SK-N-SH treated with all-trans-retinoic acid at 6 μM for 48 hours (cell line): ENCODE results near the gene CNTN4.

Experiments
- ATAC-seq: fragments of 200-7000 bp; cut with Tn5 transposase; 3 replicates; pipeline ENCODE4 v1.9.1; 2020; ENCODE audit warnings: mild to moderate bottlenecking, moderate library complexity
- ARNTL ChIP-seq: fragments of 450-650 bp; formaldehyde crosslinking; IDR thresholded peaks from 2 replicates; pipeline ENCODE4 v1.5.0; 2020; ENCODE audit warnings: low read depth, mild to moderate bottlenecking, moderate library complexity, borderline replicate concordance
- BACH2 ChIP-seq: fragments of 250-450 bp; sonication (Bioruptor Pico); IDR thresholded peaks from 2 replicates; pipeline ENCODE4 v1.9.0; 2021; ENCODE audit warnings: mild to moderate bottlenecking, borderline replicate concordance
- CREB5 ChIP-seq: fragments of 250-450 bp; sonication (Bioruptor Pico); IDR thresholded peaks from 2 replicates; pipeline ENCODE4 v1.5.1; 2020; ENCODE audit warnings: low read depth, mild to moderate bottlenecking, moderate library complexity
- CSDC2 ChIP-seq: fragments of 250-450 bp; sonication (Bioruptor Pico); IDR thresholded peaks from 2 replicates; pipeline ENCODE4 v1.5.0; 2020; ENCODE audit warnings: mild to moderate bottlenecking, moderate library complexity
- CSRNP3 ChIP-seq: fragments of 250-450 bp; sonication (Bioruptor Pico); IDR thresholded peaks from 2 replicates; pipeline ENCODE4 v1.5.1; 2021; ENCODE audit warnings: mild to moderate bottlenecking, moderate library complexity
- GLIS3 ChIP-seq: fragments of 250-450 bp; sonication (Bioruptor Pico); IDR thresholded peaks from 2 replicates; pipeline ENCODE4 v1.5.0; 2020; ENCODE audit warnings: mild to moderate bottlenecking, moderate library complexity
- ISL1 ChIP-seq: fragments of 250-450 bp; sonication (Bioruptor Pico); IDR thresholded peaks from 2 replicates; pipeline ENCODE4 v2.1.2; 2022; ENCODE audit warnings: mild to moderate bottlenecking, moderate library complexity
- OSR1 ChIP-seq: fragments of 250-450 bp; sonication (Bioruptor Pico); IDR thresholded peaks from 2 replicates; pipeline ENCODE4 v1.8.0; 2022; ENCODE audit warnings: moderate library complexity, mild to moderate bottlenecking, inconsistent platforms
- PATZ1 ChIP-seq: fragments of 250-450 bp; sonication (Bioruptor Pico); IDR thresholded peaks from 2 replicates; pipeline ENCODE4 v1.8.0; 2020; ENCODE audit warnings: mild to moderate bottlenecking, moderate library complexity, borderline replicate concordance
- POU6F1 ChIP-seq: fragments of 250-450 bp; sonication (Bioruptor Pico); IDR thresholded peaks from 2 replicates; pipeline ENCODE4 v1.8.0; 2021; ENCODE audit warnings: low read depth, mild to moderate bottlenecking, moderate library complexity, borderline replicate concordance
- PPARA ChIP-seq: fragments of 250-450 bp; sonication (Bioruptor Pico); IDR thresholded peaks from 2 replicates; pipeline ENCODE4 v1.5.0; 2020; ENCODE audit warnings: mild to moderate bottlenecking, borderline replicate concordance
- RARB ChIP-seq: fragments of 250-450 bp; sonication (Bioruptor Pico); IDR thresholded peaks from 2 replicates; pipeline ENCODE4 v1.8.0; 2021; ENCODE audit warnings: mild to moderate bottlenecking, moderate library complexity
- TCF4 ChIP-seq: fragments of 250-450 bp; sonication (Bioruptor Pico); IDR thresholded peaks from 2 replicates; pipeline ENCODE4 v1.8.0; 2021; ENCODE audit warnings: mild to moderate bottlenecking, moderate library complexity, borderline replicate concordance
- TOX ChIP-seq: fragments of 250-450 bp; sonication (Bioruptor Pico); IDR thresholded peaks from 2 replicates; pipeline ENCODE4 v1.8.0; 2021; ENCODE audit warnings: mild to moderate bottlenecking, moderate library complexity, borderline replicate concordance
- TSHZ2 ChIP-seq: fragments of 250-450 bp; sonication (Bioruptor Pico); IDR thresholded peaks from 2 replicates; pipeline ENCODE4 v1.5.0; 2020; ENCODE audit warnings: mild to moderate bottlenecking, moderate library complexity
- ZFP30 ChIP-seq: fragments of 450-650 bp; formaldehyde crosslinking; IDR thresholded peaks from 2 replicates; pipeline ENCODE4 v1.5.0; 2022; ENCODE audit warnings: mild to moderate bottlenecking, moderate library complexity
- ZNF565 ChIP-seq: fragments of 450-650 bp; formaldehyde crosslinking; conservative IDR thresholded peaks from 2 replicates; pipeline ENCODE4 v1.5.0; 2020; ENCODE audit warnings: low read depth, mild to moderate bottlenecking, moderate library complexity
- ZNF70 ChIP-seq: fragments of 450-650 bp; formaldehyde crosslinking; IDR thresholded peaks from 2 replicates; pipeline ENCODE4 v1.5.0; 2020; ENCODE audit warnings: mild to moderate bottlenecking, moderate library complexity

The CNTN4 gene

GRCh38 chr3:2711081-2711480, 612.4 kb downstream of the CNTN4 start:
- no peak for TF ChIP-seq ARNTL (CRISPR knock-in tag)
- no peak for TF ChIP-seq TCF4 (CRISPR knock-in tag)
- TF ChIP-seq CREB5 (CRISPR knock-in tag): no peak
- no peak for TF ChIP-seq POU6F1
- no peak for TF ChIP-seq ZFP30 (CRISPR knock-in tag)
- TF ChIP-seq PATZ1: no peak
- TF ChIP-seq RARB (CRISPR knock-in tag): no peak
- no peak for ATAC-seq

GRCh38 chr3:2713923-2714322, 615.3 kb downstream of the CNTN4 start:
- ATAC-seq: no peak
- no peak for TF ChIP-seq GLIS3
- TF ChIP-seq CREB5 (CRISPR knock-in tag): no peak
- TF ChIP-seq OSR1: no peak
- TF ChIP-seq TOX (CRISPR knock-in tag): no peak
- TF ChIP-seq, all 23 proteins: peak for 0

GRCh38 chr3:2714834-2715233, 616.2 kb downstream of the CNTN4 start:
- TF ChIP-seq PPARA (CRISPR knock-in tag) (no peak), TCF4 (CRISPR knock-in tag) (no peak), CREB5 (CRISPR knock-in tag) (no peak), BACH2 (CRISPR knock-in tag) (no peak), CSDC2 (CRISPR knock-in tag) (no peak), TSHZ2 (CRISPR knock-in tag) (no peak), TOX (CRISPR knock-in tag) (no peak), ISL1 (CRISPR knock-in tag) (no peak), ZNF70 (CRISPR knock-in tag) (no peak), CSRNP3 (CRISPR knock-in tag) (no peak), ARNTL (CRISPR knock-in tag) (no peak), ZNF565 (CRISPR knock-in tag) (no peak)
- no peak for ATAC-seq
